ENCODE data around the gene ANO3. TPM values are rescaled to one million over a fixed set of nuclear protein-coding genes. Genes with fewer than 3 reads are reported as not detected.

ANO3 gene
- polyA plus RNA-seq, 3 donors: not detected

- TF ChIP-seq CTCF (IDR thresholded peaks at IDR 0.05): no peak
- Histone ChIP-seq H2AFZ (ENCODE audit: insufficient read depth, low read depth, low read length, poor library complexity, severe bottlenecking) (no peak overlapping the region), H3K4me2 (replicated peaks; ENCODE audit: extremely low read depth, low read length, poor library complexity, severe bottlenecking) (no peak overlapping the region), H3K36me3 (replicated peaks in 1 of 2; ENCODE audit: control insufficient read depth in 1 of 2, insufficient read depth in 2 of 2, low read length in 2 of 2) (no peaks in the 10 kb centered on the region), H4K20me1 (ENCODE audit: insufficient read depth, low read length) (no peaks in the 10 kb centered on the region), H3K4me1 (ENCODE audit: control insufficient read depth in 1 of 2, insufficient read depth in 2 of 2, low read length in 2 of 2) (no peaks in the 10 kb centered on the region), H3K27ac (ENCODE audit: low read depth in 1 of 2, low read length in 2 of 2) (no peak overlapping the region), H3K79me2 (ENCODE audit: insufficient read depth, low read length) (no peaks in the 10 kb centered on the region), H3K9ac (ENCODE audit: insufficient read depth, low read length, poor library complexity, severe bottlenecking) (no peak overlapping the region), H3K4me3 (replicated peaks in 1 of 3; ENCODE audit: low read depth in 2 of 3, low read length in 3 of 3) (no peak overlapping the region), H3K9me3 (replicated peaks in 1 of 2; ENCODE audit: control insufficient read depth in 1 of 2, insufficient read depth in 1 of 2, low read length in 2 of 2) (no peaks in the 10 kb centered on the region), H3K27me3 (ENCODE audit: control insufficient read depth in 2 of 2, insufficient read depth in 2 of 2, low read length in 2 of 2) (no peaks in the 10 kb centered on the region)
- no peaks in the 10 kb centered on the region for H3K9me3 Mint-ChIP-seq
- DNase-seq: no peak
- intact Hi-C loops (cut with micrococcal nuclease): no loop called here
- H3K27me3 Mint-ChIP-seq (ENCODE audit: low read depth in 3 of 3): peaks cover 0 to 2% (median 0%) of the 10 kb centered on the region in 3 donors
- H3K36me3 Mint-ChIP-seq: no peaks in the 10 kb centered on the region
- H3K4me1 Mint-ChIP-seq: no peaks in the 10 kb centered on the region
- WGBS (ENCODE audit: insufficient coverage): no CpG with 5 or more reads among the region's 2 CpGs
- H3K4me3 Mint-ChIP-seq: no peak overlapping the region
- H3K27ac Mint-ChIP-seq: no peak overlapping the region
These were observed 333.1 kb downstream of the ANO3 start for GRCh38 chr11:26665036-26665435.

- Mint-ChIP-seq H3K9me3 (no peaks in the 10 kb centered on the region), H3K36me3 (no peaks in the 10 kb centered on the region), H3K27me3 (ENCODE audit: low read depth in 3 of 3) (peaks cover 0 to 2% (median 0%) of the 10 kb centered on the region in 3 donors), H3K4me3 (no peak overlapping the region), H3K27ac (no peak overlapping the region), H3K4me1 (no peaks in the 10 kb centered on the region)
- Histone ChIP-seq H3K4me1 (ENCODE audit: control insufficient read depth in 1 of 2, insufficient read depth in 2 of 2, low read length in 2 of 2) (no peaks in the 10 kb centered on the region), H3K36me3 (replicated peaks in 1 of 2; ENCODE audit: control insufficient read depth in 1 of 2, insufficient read depth in 2 of 2, low read length in 2 of 2) (no peaks in the 10 kb centered on the region), H3K4me3 (replicated peaks in 1 of 3; ENCODE audit: low read depth in 2 of 3, low read length in 3 of 3) (no peak overlapping the region), H3K27ac (ENCODE audit: low read depth in 1 of 2, low read length in 2 of 2) (no peak overlapping the region), H3K4me2 (replicated peaks; ENCODE audit: extremely low read depth, low read length, poor library complexity, severe bottlenecking) (no peak overlapping the region), H2AFZ (ENCODE audit: insufficient read depth, low read depth, low read length, poor library complexity, severe bottlenecking) (no peak overlapping the region), H3K9ac (ENCODE audit: insufficient read depth, low read length, poor library complexity, severe bottlenecking) (no peak overlapping the region), H3K9me3 (replicated peaks in 1 of 2; ENCODE audit: control insufficient read depth in 1 of 2, insufficient read depth in 1 of 2, low read length in 2 of 2) (no peaks in the 10 kb centered on the region), H3K27me3 (ENCODE audit: control insufficient read depth in 2 of 2, insufficient read depth in 2 of 2, low read length in 2 of 2) (no peaks in the 10 kb centered on the region), H3K79me2 (ENCODE audit: insufficient read depth, low read length) (no peaks in the 10 kb centered on the region), H4K20me1 (ENCODE audit: insufficient read depth, low read length) (no peaks in the 10 kb centered on the region)
- no CpG with 5 or more reads among the region's 1 CpG for WGBS (ENCODE audit: insufficient coverage)
- no peak for TF ChIP-seq CTCF (IDR thresholded peaks at IDR 0.05)
- DNase-seq: no peak
- intact Hi-C loops (cut with micrococcal nuclease): no loop called here
These were observed 334.0 kb downstream of the ANO3 start for GRCh38 chr11:26665946-26666345.
